Liver (tissue), 3 donors: Measurements from ENCODE around the gene WNK2.

Experiments used
- ATF3 ChIP-seq: IDR thresholded peaks from 2 replicates; pipeline ENCODE4 v1.6.1; 2016; ENCODE audit warnings: antibody characterized with exemption
- GABPA ChIP-seq, 2 donors: IDR thresholded peaks in 1 of 2; conservative IDR thresholded peaks in 1 of 2; 2 replicates each; pipeline ENCODE4 v1.6.1; 2016; ENCODE audit warnings: antibody characterized with exemption in 2 of 2, mild to moderate bottlenecking in 1 of 2, moderate library complexity in 1 of 2
- JUND ChIP-seq, 2 donors: IDR thresholded peaks; 2 replicates each; pipeline ENCODE4 v1.6.1; 2016; ENCODE audit warnings: antibody characterized with exemption in 2 of 2
- MAX ChIP-seq: IDR thresholded peaks from 2 replicates; pipeline ENCODE4 v1.6.1; 2016; ENCODE audit warnings: antibody characterized with exemption
- RAD21 ChIP-seq, 2 donors: IDR thresholded peaks; 2 replicates each; pipeline ENCODE4 v1.6.1; 2016; ENCODE audit warnings: antibody characterized with exemption in 2 of 2, mild to moderate bottlenecking in 2 of 2
- REST ChIP-seq: IDR thresholded peaks from 2 replicates; pipeline ENCODE4 v1.6.1; 2016; ENCODE audit warnings: antibody characterized with exemption, mild to moderate bottlenecking
- RXRA ChIP-seq, 2 donors: IDR thresholded peaks; 2 replicates each; pipeline ENCODE4 v1.6.1; 2017 to 2018; ENCODE audit warnings: antibody characterized with exemption in 2 of 2, mild to moderate bottlenecking in 1 of 2
- TAF1 ChIP-seq: conservative IDR thresholded peaks from 2 replicates; pipeline ENCODE4 v1.6.1; 2016; ENCODE audit warnings: antibody characterized with exemption, mild to moderate bottlenecking
- YY1 ChIP-seq: IDR thresholded peaks from 2 replicates; pipeline ENCODE4 v1.6.1; 2016; ENCODE audit warnings: antibody characterized with exemption, mild to moderate bottlenecking
- ZBTB33 ChIP-seq: IDR thresholded peaks from 2 replicates; pipeline ENCODE4 v1.6.1; 2016; ENCODE audit warnings: antibody characterized with exemption
- TF ChIP-seq, protein P1 (sequence below): fragments of 150-350 bp; IDR thresholded peaks from 2 replicates; pipeline ENCODE4 v1.5.1; 2017; ENCODE audit warnings: improper control_type of control experiment, low read depth, low read length; ENCODE audit not compliant: missing input control
- donor health status: healthy.
- donor health status: healthy.

DNA sequence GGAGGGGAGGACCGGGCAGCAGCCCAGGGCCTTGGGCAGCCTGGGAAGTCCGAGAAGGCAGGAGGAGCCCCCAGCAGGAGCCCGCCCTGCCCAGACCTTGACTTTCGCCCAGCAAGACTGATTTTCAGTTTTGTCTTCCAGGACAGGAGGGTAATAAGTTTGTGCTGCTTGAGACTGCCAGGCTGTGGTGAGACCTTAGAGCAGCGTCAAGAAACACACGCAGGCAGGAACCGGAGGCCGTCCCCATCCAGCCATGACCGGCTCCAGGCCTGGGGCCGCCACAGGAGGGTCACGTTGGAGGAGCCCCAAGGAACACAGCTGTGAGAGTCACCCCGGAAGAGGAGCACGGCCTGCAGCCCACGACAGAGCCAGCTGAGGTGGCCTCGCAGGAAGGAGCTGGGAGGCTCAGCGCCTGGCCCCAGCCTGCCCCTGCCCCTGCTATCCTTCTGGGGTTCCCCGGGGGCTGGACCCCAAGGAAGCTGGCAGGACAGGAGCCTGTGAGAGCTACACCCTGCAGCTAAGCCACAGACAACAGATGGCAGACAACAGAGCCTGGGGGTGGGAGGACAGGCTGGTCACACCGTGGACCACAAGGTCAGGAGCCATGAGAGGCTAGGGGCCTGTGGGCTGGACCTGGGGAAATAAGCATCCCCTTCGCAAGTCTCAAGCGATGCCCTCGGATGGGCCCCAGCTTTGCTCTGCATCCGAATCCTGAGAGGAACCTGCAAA, 141.5 kb downstream of the WNK2 start:
- TF ChIP-seq, protein P1, sequence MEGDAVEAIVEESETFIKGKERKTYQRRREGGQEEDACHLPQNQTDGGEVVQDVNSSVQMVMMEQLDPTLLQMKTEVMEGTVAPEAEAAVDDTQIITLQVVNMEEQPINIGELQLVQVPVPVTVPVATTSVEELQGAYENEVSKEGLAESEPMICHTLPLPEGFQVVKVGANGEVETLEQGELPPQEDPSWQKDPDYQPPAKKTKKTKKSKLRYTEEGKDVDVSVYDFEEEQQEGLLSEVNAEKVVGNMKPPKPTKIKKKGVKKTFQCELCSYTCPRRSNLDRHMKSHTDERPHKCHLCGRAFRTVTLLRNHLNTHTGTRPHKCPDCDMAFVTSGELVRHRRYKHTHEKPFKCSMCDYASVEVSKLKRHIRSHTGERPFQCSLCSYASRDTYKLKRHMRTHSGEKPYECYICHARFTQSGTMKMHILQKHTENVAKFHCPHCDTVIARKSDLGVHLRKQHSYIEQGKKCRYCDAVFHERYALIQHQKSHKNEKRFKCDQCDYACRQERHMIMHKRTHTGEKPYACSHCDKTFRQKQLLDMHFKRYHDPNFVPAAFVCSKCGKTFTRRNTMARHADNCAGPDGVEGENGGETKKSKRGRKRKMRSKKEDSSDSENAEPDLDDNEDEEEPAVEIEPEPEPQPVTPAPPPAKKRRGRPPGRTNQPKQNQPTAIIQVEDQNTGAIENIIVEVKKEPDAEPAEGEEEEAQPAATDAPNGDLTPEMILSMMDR = no peak
- TF ChIP-seq MAX (no peak), REST (no peak), RAD21 (IDR thresholded peaks at IDR 0.05) (no peak), RXRA (IDR thresholded peaks at IDR 0.05) (no peak), TAF1 (no peak), JUND (IDR thresholded peaks at IDR 0.05) (no peak), ATF3 (no peak), YY1 (no peak), ZBTB33 (no peak), GABPA (IDR thresholded peaks at IDR 0.05 in 1 of 2, conservative IDR thresholded peaks at IDR 0.05 in 1 of 2) (no peak)
